PFSK-1 (cell line): ENCODE data around the gene PTPRN2.

Experiments used
- FOXP2 ChIP-seq: optimal IDR thresholded peaks from 2 replicates; pipeline ENCODE3; 2011; ENCODE audit warnings: borderline replicate concordance, control low read depth, inconsistent platforms; ENCODE audit not compliant: insufficient read depth; ENCODE audit errors: extremely low read length, extremely low read depth
- POLR2AphosphoS5 ChIP-seq: IDR thresholded peaks from 2 replicates; pipeline ENCODE4 v1.6.1; 2012; ENCODE audit warnings: low read depth, mild to moderate bottlenecking, control low read depth, low read length, moderate library complexity
- REST ChIP-seq, 2 experiments: IDR thresholded peaks; 2 replicates each; pipeline versions ENCODE4 v1.6.1 to v1.8.0; 2011 to 2012; ENCODE audit warnings: low read depth in 2 of 2, low read length in 2 of 2, control low read depth in 1 of 2, inconsistent platforms in 1 of 2, mild to moderate bottlenecking in 1 of 2, moderate library complexity in 1 of 2; ENCODE audit not compliant: insufficient read depth in 1 of 2
- SIN3A ChIP-seq: IDR thresholded peaks from 2 replicates; pipeline ENCODE4 v1.6.1; 2012; ENCODE audit warnings: mild to moderate bottlenecking, low read length, moderate library complexity, borderline replicate concordance; ENCODE audit not compliant: insufficient read depth
- TAF1 ChIP-seq: IDR thresholded peaks from 2 replicates; pipeline ENCODE4 v1.6.1; 2012; ENCODE audit warnings: low read length, control low read depth, borderline replicate concordance; ENCODE audit not compliant: insufficient read depth

Gene PTPRN2

GRCh38 chr7:157585113-157585861 lies 1002.3 kb downstream of the PTPRN2 start:
- TF ChIP-seq SIN3A: no peak
- no peak for TF ChIP-seq REST (IDR thresholded peaks at IDR 0.05; ENCODE audit: insufficient read depth in 1 of 2, low read depth in 2 of 2, low read length in 2 of 2)
- no peak for TF ChIP-seq TAF1
- no peak for TF ChIP-seq FOXP2
- TF ChIP-seq POLR2AphosphoS5: no peak

DNA sequence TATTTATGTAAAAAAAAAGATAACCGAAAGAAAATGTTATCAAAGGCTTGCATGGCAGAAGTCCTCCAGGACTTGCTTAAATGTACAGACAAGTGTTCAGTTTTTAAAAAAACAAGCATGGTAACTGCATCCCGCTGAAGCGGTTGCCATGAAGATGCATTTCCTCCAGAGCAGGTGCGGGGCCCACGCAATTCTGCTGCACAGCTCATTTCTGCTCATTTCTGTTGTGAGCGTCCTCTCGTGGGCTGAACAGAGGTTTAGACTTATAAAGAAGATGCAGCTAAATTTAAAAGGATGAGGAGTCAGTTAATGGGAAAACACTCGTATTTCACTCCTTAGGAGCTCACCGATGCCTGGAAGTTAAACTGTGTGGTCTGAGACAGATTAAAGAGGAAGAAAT lies 1003.2 kb downstream of the PTPRN2 start:
- TF ChIP-seq REST (IDR thresholded peaks at IDR 0.05; ENCODE audit: insufficient read depth in 1 of 2, low read depth in 2 of 2, low read length in 2 of 2) (no peak), SIN3A (no peak), FOXP2 (no peak), TAF1 (no peak), POLR2AphosphoS5 (no peak)

DNA sequence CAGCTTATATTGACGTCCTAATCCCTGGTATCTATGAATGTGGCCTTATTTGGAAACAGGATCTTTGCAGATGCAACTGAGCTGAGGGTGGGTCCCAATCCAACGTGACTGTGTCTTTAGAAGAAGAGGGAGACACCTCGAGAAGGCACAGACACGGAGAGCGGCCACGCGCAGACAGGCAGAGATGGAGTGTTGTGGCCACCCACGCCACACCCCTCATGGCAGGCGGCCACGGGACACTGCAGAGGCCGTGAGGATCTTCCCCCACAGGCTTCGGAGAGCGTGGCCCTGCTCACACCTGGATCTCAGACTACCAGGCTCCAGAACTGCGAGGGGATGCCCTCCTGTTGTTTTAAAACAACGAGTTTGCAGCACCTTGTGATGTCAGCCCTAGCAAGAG lies 1005.9 kb downstream of the PTPRN2 start:
- TF ChIP-seq REST (IDR thresholded peaks at IDR 0.05; ENCODE audit: insufficient read depth in 1 of 2, low read depth in 2 of 2, low read length in 2 of 2) (no peak), SIN3A (no peak), FOXP2 (no peak), TAF1 (no peak), POLR2AphosphoS5 (no peak)

DNA sequence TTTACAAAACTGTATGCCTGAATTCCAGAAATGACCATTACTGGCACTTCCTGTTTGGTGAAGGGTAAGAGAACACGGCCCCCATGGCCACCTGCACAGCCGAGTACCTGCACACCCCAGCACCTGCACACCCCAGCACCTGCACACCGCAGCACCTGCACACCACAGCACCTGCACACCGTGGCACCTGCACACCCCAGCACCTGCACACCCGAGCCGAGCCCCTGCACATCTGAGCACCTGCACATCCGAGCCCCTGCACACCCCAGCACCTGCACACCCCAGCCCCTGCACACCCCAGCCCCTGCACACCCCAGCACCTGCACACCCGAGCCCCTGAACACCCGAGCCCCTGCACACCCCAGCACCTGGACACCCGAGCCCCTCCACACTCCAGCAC lies 1007.3 kb downstream of the PTPRN2 start:
- TF ChIP-seq REST (IDR thresholded peaks at IDR 0.05; ENCODE audit: insufficient read depth in 1 of 2, low read depth in 2 of 2, low read length in 2 of 2) (no peak), FOXP2 (no peak), POLR2AphosphoS5 (no peak), TAF1 (no peak), SIN3A (no peak)

GRCh38 chr7:157579425-157579824 lies 1008.2 kb downstream of the PTPRN2 start:
- TF ChIP-seq POLR2AphosphoS5 (no peak), REST (IDR thresholded peaks at IDR 0.05; ENCODE audit: insufficient read depth in 1 of 2, low read depth in 2 of 2, low read length in 2 of 2) (no peak), TAF1 (no peak), SIN3A (no peak), FOXP2 (no peak)
